HEK293 (cell line): Measurements from ENCODE around the gene CCR9.

Source experiments
- CTCF ChIA-PET: fragments of 350-600 bp; formaldehyde crosslinking; extraction: SDS; loops from one replicate; lab custom pipeline; 2021; ENCODE audit warnings: antibody characterized with exemption; lab: Yijun Ruan, JAX
- POLR2A ChIA-PET: fragments of 300-600 bp; formaldehyde crosslinking; extraction: SDS; loops from one replicate; lab custom pipeline; 2020; ENCODE audit warnings: antibody characterized with exemption, inconsistent platforms; lab: Yijun Ruan, JAX
- H3K27ac ChIP-seq: fragments of 200-500 bp; sonication (Bioruptor generic); 2 replicates; pipeline ENCODE4 v1.5.1; 2014; ENCODE audit warnings: low read depth, low read length, control low read depth, inconsistent platforms; ENCODE audit errors: extremely low read depth
- H3K36me3 ChIP-seq, 2 experiments: fragments of 200-500 bp in 1 of 2; sonication (Bioruptor generic) in 1 of 2; 1 replicate in 1 of 2; 2 replicates in 1 of 2; pipeline ENCODE4 v1.5.1; 2014 to 2017; ENCODE audit warnings: inconsistent platforms in 2 of 2, low read length in 2 of 2; ENCODE audit not compliant: control insufficient read depth in 2 of 2, insufficient read depth in 1 of 2
- H3K4me1 ChIP-seq: fragments of 200-500 bp; sonication (Bioruptor generic); 2 replicates; pipeline ENCODE4 v1.5.1; 2014; ENCODE audit warnings: mild to moderate bottlenecking, low read length, inconsistent platforms; ENCODE audit not compliant: control insufficient read depth, insufficient read depth
- H3K4me3 ChIP-seq: 2 replicates; pipeline ENCODE4 v1.5.1; 2011; ENCODE audit warnings: low read depth, mild to moderate bottlenecking, control low read depth, low read length, moderate library complexity
- H3K9me3 ChIP-seq: fragments of 200-500 bp; sonication (Bioruptor generic); 2 replicates; pipeline ENCODE4 v1.5.1; 2014; ENCODE audit warnings: low read depth, low read length, inconsistent platforms; ENCODE audit not compliant: control insufficient read depth, insufficient read depth
- GFI1B ChIP-seq: fragments of 450-650 bp; formaldehyde crosslinking; IDR thresholded peaks from 2 replicates; pipeline ENCODE4 v1.5.1; 2016; ENCODE audit warnings: missing biosample characterization, missing genetic modification characterization
- REPIN1 ChIP-seq: fragments of 450-650 bp; formaldehyde crosslinking; IDR thresholded peaks from 2 replicates; pipeline ENCODE4 v1.5.1; 2017; ENCODE audit warnings: missing biosample characterization, missing genetic modification characterization, low read depth
- YY2 ChIP-seq: fragments of 450-650 bp; formaldehyde crosslinking; IDR thresholded peaks from 2 replicates; pipeline ENCODE4 v1.5.1; 2016; ENCODE audit warnings: missing biosample characterization, missing genetic modification characterization
- ZBTB17 ChIP-seq: fragments of 450-650 bp; formaldehyde crosslinking; IDR thresholded peaks from 2 replicates; pipeline ENCODE4 v1.5.1; 2016; ENCODE audit warnings: missing biosample characterization, missing genetic modification characterization
- ZBTB7A ChIP-seq: fragments of 450-650 bp; formaldehyde crosslinking; IDR thresholded peaks from 2 replicates; pipeline ENCODE4 v1.5.1; 2016; ENCODE audit warnings: low read depth, missing biosample characterization, missing genetic modification characterization
- ZBTB8A ChIP-seq: fragments of 450-650 bp; formaldehyde crosslinking; IDR thresholded peaks from 2 replicates; pipeline ENCODE4 v1.5.1; 2016; ENCODE audit warnings: missing biosample characterization, missing genetic modification characterization
- ZNF140 ChIP-seq: fragments of 450-650 bp; formaldehyde crosslinking; IDR thresholded peaks from 2 replicates; pipeline ENCODE4 v1.5.1; 2016; ENCODE audit warnings: missing biosample characterization, missing genetic modification characterization
- ZNF23 ChIP-seq: fragments of 450-650 bp; formaldehyde crosslinking; IDR thresholded peaks from 2 replicates; pipeline ENCODE4 v1.5.1; 2016; ENCODE audit warnings: missing biosample characterization, missing genetic modification characterization, borderline replicate concordance
- ZNF24 ChIP-seq: fragments of 450-650 bp; formaldehyde crosslinking; IDR thresholded peaks from 2 replicates; pipeline ENCODE4 v1.5.1; 2016; ENCODE audit warnings: missing biosample characterization, missing genetic modification characterization
- ZNF266 ChIP-seq: fragments of 450-650 bp; formaldehyde crosslinking; IDR thresholded peaks from 2 replicates; pipeline ENCODE4 v1.5.1; 2016; ENCODE audit warnings: missing biosample characterization, missing genetic modification characterization, low read depth
- ZNF292 ChIP-seq: fragments of 450-650 bp; formaldehyde crosslinking; IDR thresholded peaks from 2 replicates; pipeline ENCODE4 v1.5.1; 2016; ENCODE audit warnings: low read depth, missing biosample characterization, missing genetic modification characterization, borderline replicate concordance
- ZNF366 ChIP-seq: fragments of 450-650 bp; formaldehyde crosslinking; conservative IDR thresholded peaks from 2 replicates; pipeline ENCODE4 v1.5.1; 2016; ENCODE audit warnings: missing biosample characterization, missing genetic modification characterization
- ZNF416 ChIP-seq: fragments of 450-650 bp; formaldehyde crosslinking; IDR thresholded peaks from 2 replicates; pipeline ENCODE4 v1.5.1; 2016; ENCODE audit warnings: missing biosample characterization, missing genetic modification characterization
- ZNF426 ChIP-seq: fragments of 450-650 bp; formaldehyde crosslinking; IDR thresholded peaks from 2 replicates; pipeline ENCODE4 v1.5.1; 2017; ENCODE audit warnings: missing biosample characterization, missing genetic modification characterization, mild to moderate bottlenecking, inconsistent platforms, moderate library complexity
- ZNF433 ChIP-seq: fragments of 450-650 bp; formaldehyde crosslinking; IDR thresholded peaks from 2 replicates; pipeline ENCODE4 v1.5.1; 2016; ENCODE audit warnings: missing biosample characterization, missing genetic modification characterization, low read depth
- ZNF473 ChIP-seq: fragments of 450-650 bp; formaldehyde crosslinking; IDR thresholded peaks from 2 replicates; pipeline ENCODE4 v1.5.1; 2017; ENCODE audit warnings: missing biosample characterization, missing genetic modification characterization
- ZNF514 ChIP-seq: fragments of 450-650 bp; formaldehyde crosslinking; IDR thresholded peaks from 2 replicates; pipeline ENCODE4 v1.5.1; 2016; ENCODE audit warnings: missing biosample characterization, missing genetic modification characterization
- ZNF585B ChIP-seq: fragments of 450-650 bp; formaldehyde crosslinking; IDR thresholded peaks from 2 replicates; pipeline ENCODE4 v1.5.1; 2016; ENCODE audit warnings: missing biosample characterization, missing genetic modification characterization
- ZNF621 ChIP-seq: fragments of 450-650 bp; formaldehyde crosslinking; IDR thresholded peaks from 2 replicates; pipeline ENCODE4 v1.5.1; 2017; ENCODE audit warnings: missing biosample characterization, missing genetic modification characterization
- ZNF658 ChIP-seq: fragments of 450-650 bp; formaldehyde crosslinking; IDR thresholded peaks from 2 replicates; pipeline ENCODE4; 2016; ENCODE audit warnings: missing biosample characterization, missing genetic modification characterization
- ZNF670 ChIP-seq: fragments of 450-650 bp; formaldehyde crosslinking; IDR thresholded peaks from 2 replicates; pipeline ENCODE4 v1.5.1; 2016; ENCODE audit warnings: missing biosample characterization, missing genetic modification characterization, low read depth
- TF ChIP-seq, protein P1 (sequence below): fragments of 450-650 bp; formaldehyde crosslinking; IDR thresholded peaks from 2 replicates; pipeline ENCODE4 v1.5.1; 2016; ENCODE audit warnings: missing biosample characterization, missing genetic modification characterization, low read depth
- TF ChIP-seq, protein P2 (sequence below): fragments of 450-650 bp; formaldehyde crosslinking; IDR thresholded peaks from 2 replicates; pipeline ENCODE4 v1.5.1; 2017; ENCODE audit warnings: missing biosample characterization, missing genetic modification characterization
- TF ChIP-seq, protein P3 (sequence below): fragments of 450-650 bp; formaldehyde crosslinking; IDR thresholded peaks from 2 replicates; pipeline ENCODE4 v1.5.1; 2016; ENCODE audit warnings: missing biosample characterization, missing genetic modification characterization
- TF ChIP-seq, protein P4 (sequence below): fragments of 450-650 bp; formaldehyde crosslinking; IDR thresholded peaks from 2 replicates; pipeline ENCODE4 v1.5.1; 2017; ENCODE audit warnings: missing biosample characterization, missing genetic modification characterization
- TF ChIP-seq, protein P5 (sequence below): fragments of 450-650 bp; formaldehyde crosslinking; IDR thresholded peaks from 2 replicates; pipeline ENCODE4 v1.5.1; 2016; ENCODE audit warnings: missing biosample characterization, missing genetic modification characterization
- TF ChIP-seq, protein P6 (sequence below): fragments of 450-650 bp; formaldehyde crosslinking; IDR thresholded peaks from 2 replicates; pipeline ENCODE4 v1.5.1; 2017; ENCODE audit warnings: missing biosample characterization, missing genetic modification characterization

The CCR9 gene

DNA sequence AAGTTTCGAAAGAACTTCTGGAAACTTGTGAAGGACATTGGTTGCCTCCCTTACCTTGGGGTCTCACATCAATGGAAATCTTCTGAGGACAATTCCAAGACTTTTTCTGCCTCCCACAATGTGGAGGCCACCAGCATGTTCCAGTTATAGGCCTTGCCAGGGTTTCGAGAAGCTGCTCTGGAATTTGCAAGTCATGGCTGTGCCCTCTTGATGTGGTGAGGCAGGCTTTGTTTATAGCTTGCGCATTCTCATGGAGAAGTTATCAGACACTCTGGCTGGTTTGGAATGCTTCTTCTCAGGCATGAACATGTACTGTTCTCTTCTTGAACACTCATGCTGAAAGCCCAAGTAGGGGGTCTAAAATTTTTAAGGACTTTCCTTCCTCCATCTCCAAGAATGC, 61.0 kb downstream of the CCR9 start:
- ChIA-PET CTCF (interaction anchor here (0.6 to 0.9 kb wide), 3 partner anchors 8 to 131 kb away, joined by 3 read pairs; no protein-coding TSS in a partner anchor), POLR2A (no interaction called here)
- Histone ChIP-seq H3K9me3 (no peaks in the 10 kb centered on the region), H3K36me3 (peaks cover 0 to 88% of the 10 kb centered on the region in 2 experiments; a peak in 1 of 3 replicates), H3K4me3 (no peak overlapping the region), H3K4me1 (no peaks in the 10 kb centered on the region)
- TF ChIP-seq ZNF433 (no peak), ZNF23 (no peak), ZNF585B (tag by site-specific recombination) (no peak), ZNF514 (tag by site-specific recombination) (no peak), REPIN1 (tag by site-specific recombination) (no peak), GFI1B (tag by site-specific recombination) (no peak), ZNF416 (tag by site-specific recombination) (no peak), YY2 (tag by site-specific recombination) (no peak), ZNF658 (no peak), ZBTB17 (tag by site-specific recombination) (no peak), ZNF292 (tag by site-specific recombination) (no peak), ZNF24 (no peak), ZNF621 (tag by site-specific recombination) (no peak), ZNF266 (no peak), ZNF426 (tag by site-specific recombination) (no peak), ZNF366 (no peak)
- TF ChIP-seq, protein P1, sequence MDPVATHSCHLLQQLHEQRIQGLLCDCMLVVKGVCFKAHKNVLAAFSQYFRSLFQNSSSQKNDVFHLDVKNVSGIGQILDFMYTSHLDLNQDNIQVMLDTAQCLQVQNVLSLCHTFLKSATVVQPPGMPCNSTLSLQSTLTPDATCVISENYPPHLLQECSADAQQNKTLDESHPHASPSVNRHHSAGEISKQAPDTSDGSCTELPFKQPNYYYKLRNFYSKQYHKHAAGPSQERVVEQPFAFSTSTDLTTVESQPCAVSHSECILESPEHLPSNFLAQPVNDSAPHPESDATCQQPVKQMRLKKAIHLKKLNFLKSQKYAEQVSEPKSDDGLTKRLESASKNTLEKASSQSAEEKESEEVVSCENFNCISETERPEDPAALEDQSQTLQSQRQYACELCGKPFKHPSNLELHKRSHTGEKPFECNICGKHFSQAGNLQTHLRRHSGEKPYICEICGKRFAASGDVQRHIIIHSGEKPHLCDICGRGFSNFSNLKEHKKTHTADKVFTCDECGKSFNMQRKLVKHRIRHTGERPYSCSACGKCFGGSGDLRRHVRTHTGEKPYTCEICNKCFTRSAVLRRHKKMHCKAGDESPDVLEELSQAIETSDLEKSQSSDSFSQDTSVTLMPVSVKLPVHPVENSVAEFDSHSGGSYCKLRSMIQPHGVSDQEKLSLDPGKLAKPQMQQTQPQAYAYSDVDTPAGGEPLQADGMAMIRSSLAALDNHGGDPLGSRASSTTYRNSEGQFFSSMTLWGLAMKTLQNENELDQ (tag by site-specific recombination) = no peak
- TF ChIP-seq, protein P2, sequence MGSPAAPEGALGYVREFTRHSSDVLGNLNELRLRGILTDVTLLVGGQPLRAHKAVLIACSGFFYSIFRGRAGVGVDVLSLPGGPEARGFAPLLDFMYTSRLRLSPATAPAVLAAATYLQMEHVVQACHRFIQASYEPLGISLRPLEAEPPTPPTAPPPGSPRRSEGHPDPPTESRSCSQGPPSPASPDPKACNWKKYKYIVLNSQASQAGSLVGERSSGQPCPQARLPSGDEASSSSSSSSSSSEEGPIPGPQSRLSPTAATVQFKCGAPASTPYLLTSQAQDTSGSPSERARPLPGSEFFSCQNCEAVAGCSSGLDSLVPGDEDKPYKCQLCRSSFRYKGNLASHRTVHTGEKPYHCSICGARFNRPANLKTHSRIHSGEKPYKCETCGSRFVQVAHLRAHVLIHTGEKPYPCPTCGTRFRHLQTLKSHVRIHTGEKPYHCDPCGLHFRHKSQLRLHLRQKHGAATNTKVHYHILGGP (tag by site-specific recombination) = no peak
- TF ChIP-seq, protein P3, sequence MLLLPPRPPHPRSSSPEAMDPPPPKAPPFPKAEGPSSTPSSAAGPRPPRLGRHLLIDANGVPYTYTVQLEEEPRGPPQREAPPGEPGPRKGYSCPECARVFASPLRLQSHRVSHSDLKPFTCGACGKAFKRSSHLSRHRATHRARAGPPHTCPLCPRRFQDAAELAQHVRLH (tag by site-specific recombination) = no peak
- TF ChIP-seq, protein P4, sequence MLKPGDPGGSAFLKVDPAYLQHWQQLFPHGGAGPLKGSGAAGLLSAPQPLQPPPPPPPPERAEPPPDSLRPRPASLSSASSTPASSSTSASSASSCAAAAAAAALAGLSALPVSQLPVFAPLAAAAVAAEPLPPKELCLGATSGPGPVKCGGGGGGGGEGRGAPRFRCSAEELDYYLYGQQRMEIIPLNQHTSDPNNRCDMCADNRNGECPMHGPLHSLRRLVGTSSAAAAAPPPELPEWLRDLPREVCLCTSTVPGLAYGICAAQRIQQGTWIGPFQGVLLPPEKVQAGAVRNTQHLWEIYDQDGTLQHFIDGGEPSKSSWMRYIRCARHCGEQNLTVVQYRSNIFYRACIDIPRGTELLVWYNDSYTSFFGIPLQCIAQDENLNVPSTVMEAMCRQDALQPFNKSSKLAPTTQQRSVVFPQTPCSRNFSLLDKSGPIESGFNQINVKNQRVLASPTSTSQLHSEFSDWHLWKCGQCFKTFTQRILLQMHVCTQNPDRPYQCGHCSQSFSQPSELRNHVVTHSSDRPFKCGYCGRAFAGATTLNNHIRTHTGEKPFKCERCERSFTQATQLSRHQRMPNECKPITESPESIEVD (tag by site-specific recombination) = no peak
- TF ChIP-seq, all 188 proteins: peak for 0
- no peak overlapping the region for H3K27ac ChIP-seq

DNA sequence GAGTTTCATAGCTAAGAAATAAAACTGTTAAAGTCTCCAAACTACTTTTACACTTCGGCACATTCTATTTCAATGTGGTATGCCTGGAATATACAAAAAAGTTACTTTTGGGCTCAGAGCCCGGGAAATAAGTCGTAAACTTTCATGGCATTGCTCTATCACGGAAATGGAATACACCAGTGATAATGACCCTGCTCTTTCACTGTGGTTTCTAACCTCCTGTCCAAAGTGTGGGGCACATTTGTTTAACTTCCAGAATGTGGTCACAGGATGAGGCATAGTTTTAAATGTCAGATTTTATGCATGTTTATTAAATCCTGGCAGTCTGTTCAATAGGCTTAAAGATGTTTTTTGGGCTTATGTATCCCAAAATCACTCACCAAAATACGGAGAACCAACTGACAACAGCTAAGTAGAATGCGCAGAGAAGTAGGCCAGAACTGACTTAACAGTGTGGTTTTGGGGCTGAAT, 62.0 kb downstream of the CCR9 start:
- Histone ChIP-seq H3K9me3 (no peaks in the 10 kb centered on the region), H3K4me3 (no peak overlapping the region), H3K27ac (no peak overlapping the region), H3K36me3 (peaks cover 0 to 90% of the 10 kb centered on the region in 2 experiments; a peak in 1 of 3 replicates), H3K4me1 (no peaks in the 10 kb centered on the region)
- POLR2A ChIA-PET = no interaction called here
- CTCF ChIA-PET = interaction anchor here (0.5 to 0.7 kb wide), 2 partner anchors 29 to 102 kb away, joined by 3 read pairs; no protein-coding TSS in a partner anchor
- TF ChIP-seq ZNF473 (tag by site-specific recombination) (no peak), ZBTB7A (no peak), ZNF140 (tag by site-specific recombination) (no peak), ZNF670 (tag by site-specific recombination) (no peak), ZBTB8A (tag by site-specific recombination) (no peak)
- TF ChIP-seq, protein P3 (tag by site-specific recombination) = no peak
- TF ChIP-seq, protein P5, sequence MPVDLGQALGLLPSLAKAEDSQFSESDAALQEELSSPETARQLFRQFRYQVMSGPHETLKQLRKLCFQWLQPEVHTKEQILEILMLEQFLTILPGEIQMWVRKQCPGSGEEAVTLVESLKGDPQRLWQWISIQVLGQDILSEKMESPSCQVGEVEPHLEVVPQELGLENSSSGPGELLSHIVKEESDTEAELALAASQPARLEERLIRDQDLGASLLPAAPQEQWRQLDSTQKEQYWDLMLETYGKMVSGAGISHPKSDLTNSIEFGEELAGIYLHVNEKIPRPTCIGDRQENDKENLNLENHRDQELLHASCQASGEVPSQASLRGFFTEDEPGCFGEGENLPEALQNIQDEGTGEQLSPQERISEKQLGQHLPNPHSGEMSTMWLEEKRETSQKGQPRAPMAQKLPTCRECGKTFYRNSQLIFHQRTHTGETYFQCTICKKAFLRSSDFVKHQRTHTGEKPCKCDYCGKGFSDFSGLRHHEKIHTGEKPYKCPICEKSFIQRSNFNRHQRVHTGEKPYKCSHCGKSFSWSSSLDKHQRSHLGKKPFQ (tag by site-specific recombination) = no peak
- TF ChIP-seq, protein P6, sequence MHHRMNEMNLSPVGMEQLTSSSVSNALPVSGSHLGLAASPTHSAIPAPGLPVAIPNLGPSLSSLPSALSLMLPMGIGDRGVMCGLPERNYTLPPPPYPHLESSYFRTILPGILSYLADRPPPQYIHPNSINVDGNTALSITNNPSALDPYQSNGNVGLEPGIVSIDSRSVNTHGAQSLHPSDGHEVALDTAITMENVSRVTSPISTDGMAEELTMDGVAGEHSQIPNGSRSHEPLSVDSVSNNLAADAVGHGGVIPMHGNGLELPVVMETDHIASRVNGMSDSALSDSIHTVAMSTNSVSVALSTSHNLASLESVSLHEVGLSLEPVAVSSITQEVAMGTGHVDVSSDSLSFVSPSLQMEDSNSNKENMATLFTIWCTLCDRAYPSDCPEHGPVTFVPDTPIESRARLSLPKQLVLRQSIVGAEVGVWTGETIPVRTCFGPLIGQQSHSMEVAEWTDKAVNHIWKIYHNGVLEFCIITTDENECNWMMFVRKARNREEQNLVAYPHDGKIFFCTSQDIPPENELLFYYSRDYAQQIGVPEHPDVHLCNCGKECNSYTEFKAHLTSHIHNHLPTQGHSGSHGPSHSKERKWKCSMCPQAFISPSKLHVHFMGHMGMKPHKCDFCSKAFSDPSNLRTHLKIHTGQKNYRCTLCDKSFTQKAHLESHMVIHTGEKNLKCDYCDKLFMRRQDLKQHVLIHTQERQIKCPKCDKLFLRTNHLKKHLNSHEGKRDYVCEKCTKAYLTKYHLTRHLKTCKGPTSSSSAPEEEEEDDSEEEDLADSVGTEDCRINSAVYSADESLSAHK (tag by site-specific recombination) = no peak
